GM12878 (cell line): ENCODE measurements around the gene PAXX. TPM values are rescaled to one million over a fixed set of nuclear protein-coding genes. Genes with fewer than 3 reads are reported as not detected.

Source experiments
- ATAC-seq: fragments of 200-7000 bp; cut with Tn5 transposase; 3 replicates; pipeline ENCODE4 v1.9.1; 2020; ENCODE audit warnings: mild to moderate bottlenecking, moderate library complexity
- BruUV-seq: library from RNA; stranded (reverse); fragments of 400-500 nt; replicated peaks from 2 replicates; lab custom pipeline; 2021; lab: Mats Ljungman, UMichigan
- CTCF ChIA-PET: fragments of 300-600 bp; sonication (Branson Sonifier 250); formaldehyde crosslinking; extraction: SDS; loops from one replicate; lab custom pipeline; 2021; ENCODE audit warnings: inconsistent platforms; lab: Yijun Ruan, JAX
- POLR2A ChIA-PET: fragments of 350-600 bp; formaldehyde crosslinking; extraction: SDS; loops from one replicate; lab custom pipeline; 2021; ENCODE audit warnings: inconsistent platforms; lab: Charles Lee
- RAD21 ChIA-PET: fragments of 300-600 bp; sonication (Branson Sonifier 250); formaldehyde crosslinking; loops from one replicate; lab custom pipeline; 2023; ENCODE audit warnings: antibody characterized with exemption; ENCODE audit not compliant: unreplicated experiment; lab: Charles Lee
- SMC1A ChIA-PET: fragments of 300-600 bp; sonication (Branson Sonifier 250); formaldehyde crosslinking; loops from one replicate; lab custom pipeline; 2023; ENCODE audit not compliant: unreplicated experiment, uncharacterized antibody; lab: Charles Lee
- DNase-seq: peaks from one replicate; pipeline ENCODE4 v3.0.0-alpha.2; 2011; ENCODE audit warnings: low read depth, low spot score
- FAIRE-seq: peaks from 3 replicates; lab custom pipeline; 2011; peaks lifted over from hg19 to GRCh38; lab: Jason Lieb, UNC
- H2AFZ ChIP-seq: 2 replicates; pipeline ENCODE4 v1.6.0; 2011; ENCODE audit warnings: low read depth, low read length, control low read depth; ENCODE audit not compliant: control insufficient read depth
- H3K27ac ChIP-seq: 2 replicates; pipeline ENCODE4 v1.5.1; 2011; ENCODE audit warnings: control low read depth; ENCODE audit not compliant: control insufficient read depth, insufficient read depth
- H3K27me3 ChIP-seq, 2 experiments: replicated peaks in 1 of 2; 2 replicates each; pipeline versions ENCODE4 v1.6.0 to v1.6.1; 2011; ENCODE audit warnings: low read length in 1 of 2; ENCODE audit not compliant: control insufficient read depth in 2 of 2, insufficient read depth in 2 of 2
- H3K36me3 ChIP-seq, 2 experiments: 2 replicates each; pipeline ENCODE4 v1.5.1; 2011; ENCODE audit warnings: low read length in 1 of 2; ENCODE audit not compliant: control insufficient read depth in 2 of 2, insufficient read depth in 2 of 2
- H3K4me1 ChIP-seq: 2 replicates; pipeline ENCODE4 v1.6.1; 2011; ENCODE audit warnings: mild to moderate bottlenecking, low read length, moderate library complexity, mixed read lengths; ENCODE audit not compliant: control insufficient read depth, insufficient read depth
- H3K4me2 ChIP-seq: 2 replicates; pipeline ENCODE4 v1.6.0; 2011; ENCODE audit warnings: control low read depth; ENCODE audit not compliant: control insufficient read depth, insufficient read depth
- H3K4me3 ChIP-seq: fragments of 200-600 bp; sonication (generic); 2 replicates; pipeline ENCODE4 v1.5.1; 2016
- H3K79me2 ChIP-seq: 2 replicates; pipeline ENCODE4 v1.6.0; 2011; ENCODE audit warnings: low read length; ENCODE audit not compliant: control insufficient read depth, insufficient read depth
- H3K9ac ChIP-seq: 2 replicates; pipeline ENCODE4 v1.8.0; 2011; ENCODE audit warnings: low read length, control low read depth, mixed read lengths; ENCODE audit not compliant: control insufficient read depth, insufficient read depth
- H3K9me3 ChIP-seq: replicated peaks from 3 replicates; pipeline ENCODE4 v1.5.1; 2011; ENCODE audit warnings: mild to moderate bottlenecking, low read length; ENCODE audit not compliant: control insufficient read depth, insufficient read depth
- H4K20me1 ChIP-seq: 2 replicates; pipeline ENCODE4 v1.6.0; 2011; ENCODE audit not compliant: control insufficient read depth, insufficient read depth
- CEBPZ ChIP-seq: fragments of 150-350 bp; IDR thresholded peaks from 2 replicates; pipeline ENCODE4 v1.6.1; 2016; ENCODE audit warnings: low read depth, low read length
- DPF2 ChIP-seq: fragments of 450-650 bp; IDR thresholded peaks from 2 replicates; pipeline ENCODE4 v1.6.1; 2017; ENCODE audit warnings: mild to moderate bottlenecking
- GABPA ChIP-seq: IDR thresholded peaks from 2 replicates; pipeline ENCODE4 v1.6.1; 2014; ENCODE audit warnings: antibody characterized with exemption, low read depth, mild to moderate bottlenecking, inconsistent platforms
- IKZF2 ChIP-seq, 2 experiments: fragments of 450-650 bp; IDR thresholded peaks; 2 replicates each; pipeline ENCODE4 v1.6.1; 2017; ENCODE audit warnings: mild to moderate bottlenecking in 2 of 2, moderate library complexity in 2 of 2
- IRF4 ChIP-seq: IDR thresholded peaks from 2 replicates; pipeline ENCODE4 v1.6.1; 2011; ENCODE audit warnings: low read depth, low read length
- JUNB ChIP-seq: IDR thresholded peaks from 2 replicates; pipeline ENCODE4 v1.6.1; 2016; ENCODE audit warnings: antibody characterized with exemption, mild to moderate bottlenecking
- JUND ChIP-seq: IDR thresholded peaks from 2 replicates; pipeline ENCODE4 v1.6.1; 2012; ENCODE audit warnings: low read depth, mild to moderate bottlenecking, low read length, improper control_type of control experiment, moderate library complexity
- MTA2 ChIP-seq: fragments of 450-650 bp; IDR thresholded peaks from 2 replicates; pipeline ENCODE4 v1.6.1; 2016; ENCODE audit warnings: low read depth, mild to moderate bottlenecking, moderate library complexity
- NR2C2 ChIP-seq: IDR thresholded peaks from 2 replicates; pipeline ENCODE4 v1.6.1; 2011; ENCODE audit warnings: borderline replicate concordance, low read depth; ENCODE audit not compliant: control insufficient read depth, insufficient read length
- POU2F2 ChIP-seq: IDR thresholded peaks from 3 replicates; pipeline ENCODE4 v1.6.1; 2011; ENCODE audit warnings: low read depth, mild to moderate bottlenecking, low read length, borderline replicate concordance
- RB1 ChIP-seq: fragments of 450-650 bp; formaldehyde crosslinking; IDR thresholded peaks from 2 replicates; pipeline ENCODE4 v1.6.1; 2017; ENCODE audit warnings: mild to moderate bottlenecking, borderline replicate concordance
- RELA ChIP-seq: fragments of 450-650 bp; IDR thresholded peaks from 2 replicates; pipeline ENCODE4 v1.8.0; 2014; ENCODE audit warnings: borderline replicate concordance; ENCODE audit not compliant: partially characterized antibody
- SMC3 ChIP-seq: IDR thresholded peaks from 2 replicates; pipeline ENCODE4 v1.6.1; 2011; ENCODE audit warnings: low read length, improper control_type of control experiment, borderline replicate concordance
- SP1 ChIP-seq: IDR thresholded peaks from one replicate; pipeline ENCODE4 v1.6.1; 2011; ENCODE audit warnings: low read depth, low read length
- SUPT20H ChIP-seq: IDR thresholded peaks from 2 replicates; pipeline ENCODE4 v1.6.1; 2011; ENCODE audit warnings: low read depth, mild to moderate bottlenecking, low read length, moderate library complexity, borderline replicate concordance; ENCODE audit not compliant: control insufficient read depth
- TCF7 ChIP-seq: IDR thresholded peaks from 2 replicates; pipeline ENCODE4 v1.6.1; 2014; ENCODE audit warnings: antibody characterized with exemption, borderline replicate concordance
- YY1 ChIP-seq: IDR thresholded peaks from 2 replicates; pipeline ENCODE4 v1.6.1; 2011; ENCODE audit warnings: low read depth, mild to moderate bottlenecking, low read length
- WGBS: methylation state at CpG from one replicate; pipeline ENCODE4 v1.1.6; 2016; ENCODE audit warnings: low lambda C conversion rate; ENCODE audit not compliant: insufficient replicate concordance, insufficient coverage; ENCODE audit errors: missing lambda C conversion rate; 5-methylcytosine and 5-hydroxymethylcytosine counted together
- in situ Hi-C: fragments of 300-500 bp; cut with MboI; formaldehyde crosslinking; loops from 9 replicates; pipeline ENCODE4 v1.14.3; 2018; ENCODE audit warnings: mixed read lengths
- intact Hi-C: fragments of 100-400 bp; cut with micrococcal nuclease; formaldehyde crosslinking; loops from one replicate; pipeline ENCODE4 v1.14.2; 2022; ENCODE audit not compliant: unreplicated experiment
- polyA plus RNA-seq, 11 experiments: library from polyadenylated mRNA; depleted of rRNA in 4 of 11; unstranded in 6 of 11; stranded (reverse) in 5 of 11; fragments of >200 nt; fragmentation: Nextera tagmentation in 4 of 11; fragmentation: Illumina TruSeq in 1 of 11; extraction: Ambion mirVana in 4 of 11; extraction: Trizol in 1 of 11; gene quantifications; 1 replicate in 1 of 11; 2 replicates in 10 of 11; pipeline versions ENCODE4 v1.2.1 to v1.2.3, GENCODE V29; 2011 to 2016; ENCODE audit warnings: inconsistent platforms in 2 of 11, missing spikeins in 2 of 11, low read depth in 1 of 11
- total RNA-seq, 4 experiments: library from RNA; depleted of rRNA in 3 of 4; stranded (reverse); fragments of >200 nt in 3 of 4; fragmentation: Illumina TruSeq in 1 of 4; extraction: Trizol in 1 of 4; gene quantifications; 2 replicates each; pipeline versions ENCODE4 v1.2.1 to v1.2.3, GENCODE V29; 2013 to 2021
- TF ChIP-seq, protein P1 (sequence below): fragments of 450-650 bp; IDR thresholded peaks from 2 replicates; pipeline ENCODE4 v1.6.1; 2017; ENCODE audit warnings: antibody characterized with exemption, mild to moderate bottlenecking, moderate library complexity

PAXX gene
- total and polyA plus RNA-seq, 10 of the 15 experiments (the other 5 are each of a cell fraction or from before 2014, with no cell fraction given) = 0.18 to 60.6 (median 29.5) TPM

DNA sequence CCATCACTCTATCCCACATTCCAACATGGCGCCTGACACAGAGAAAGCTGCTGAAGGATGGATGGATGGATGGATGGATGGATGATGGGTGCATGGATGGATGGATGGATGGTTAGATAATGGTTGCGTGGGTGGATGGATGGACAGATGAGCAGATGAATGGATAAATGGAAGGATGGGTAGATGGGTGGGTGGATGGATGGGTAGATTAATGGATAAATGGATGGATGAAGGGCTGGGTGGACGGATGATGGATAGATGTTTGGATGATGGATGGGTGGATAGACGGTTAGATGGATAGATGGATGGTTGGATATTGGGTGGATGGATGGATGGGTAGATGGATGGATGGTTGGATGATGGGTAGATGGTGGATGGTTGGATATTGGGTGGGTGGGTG is 35.6 kb upstream of the PAXX start:
- no peaks in the 10 kb centered on the region for H3K36me3 ChIP-seq
- H3K4me2 ChIP-seq = no peak overlapping the region
- ChIA-PET RAD21 (no interaction called here), SMC1A (interaction anchor here (0.7 kb wide), 1 partner anchor 352 kb away, joined by 3 read pairs; no protein-coding TSS in a partner anchor), POLR2A (no interaction called here), CTCF (no interaction called here)
- no peaks in the 10 kb centered on the region for H3K9me3 ChIP-seq
- TF ChIP-seq NR2C2 (no peak), RELA (no peak), MTA2 (no peak), JUND (no peak), JUNB (no peak), SUPT20H (no peak), RB1 (no peak), SP1 (no peak), SMC3 (no peak), YY1 (no peak), TCF7 (no peak), DPF2 (no peak), POU2F2 (no peak), GABPA (no peak), CEBPZ (no peak), IKZF2 (IDR thresholded peaks at IDR 0.05) (no peak), IRF4 (no peak)
- TF ChIP-seq, protein P1, sequence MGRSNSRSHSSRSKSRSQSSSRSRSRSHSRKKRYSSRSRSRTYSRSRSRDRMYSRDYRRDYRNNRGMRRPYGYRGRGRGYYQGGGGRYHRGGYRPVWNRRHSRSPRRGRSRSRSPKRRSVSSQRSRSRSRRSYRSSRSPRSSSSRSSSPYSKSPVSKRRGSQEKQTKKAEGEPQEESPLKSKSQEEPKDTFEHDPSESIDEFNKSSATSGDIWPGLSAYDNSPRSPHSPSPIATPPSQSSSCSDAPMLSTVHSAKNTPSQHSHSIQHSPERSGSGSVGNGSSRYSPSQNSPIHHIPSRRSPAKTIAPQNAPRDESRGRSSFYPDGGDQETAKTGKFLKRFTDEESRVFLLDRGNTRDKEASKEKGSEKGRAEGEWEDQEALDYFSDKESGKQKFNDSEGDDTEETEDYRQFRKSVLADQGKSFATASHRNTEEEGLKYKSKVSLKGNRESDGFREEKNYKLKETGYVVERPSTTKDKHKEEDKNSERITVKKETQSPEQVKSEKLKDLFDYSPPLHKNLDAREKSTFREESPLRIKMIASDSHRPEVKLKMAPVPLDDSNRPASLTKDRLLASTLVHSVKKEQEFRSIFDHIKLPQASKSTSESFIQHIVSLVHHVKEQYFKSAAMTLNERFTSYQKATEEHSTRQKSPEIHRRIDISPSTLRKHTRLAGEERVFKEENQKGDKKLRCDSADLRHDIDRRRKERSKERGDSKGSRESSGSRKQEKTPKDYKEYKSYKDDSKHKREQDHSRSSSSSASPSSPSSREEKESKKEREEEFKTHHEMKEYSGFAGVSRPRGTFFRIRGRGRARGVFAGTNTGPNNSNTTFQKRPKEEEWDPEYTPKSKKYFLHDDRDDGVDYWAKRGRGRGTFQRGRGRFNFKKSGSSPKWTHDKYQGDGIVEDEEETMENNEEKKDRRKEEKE = no peak
- no peak overlapping the region for H3K4me3 ChIP-seq
- H3K27me3 ChIP-seq = no peaks in the 10 kb centered on the region
- WGBS = 37% methylated on average over 4 of the region's 4 CpGs
- H3K4me1 ChIP-seq = no peaks in the 10 kb centered on the region
- no TSS peak for BruUV-seq
- H3K27ac ChIP-seq = no peak overlapping the region
- DNase-seq = no peak
- in situ Hi-C loops (no loop called here), intact Hi-C loops (no loop called here)
- H3K79me2 ChIP-seq = no peaks in the 10 kb centered on the region
- no peaks in the 10 kb centered on the region for H4K20me1 ChIP-seq
- no peak for FAIRE-seq
- H3K9ac ChIP-seq = no peak overlapping the region
- ATAC-seq = no peak
- no peak overlapping the region for H2AFZ ChIP-seq
